Measurements from ENCODE around the gene POLL. TPM values are rescaled to one million over a fixed set of nuclear protein-coding genes. Genes with fewer than 3 reads are reported as not detected.
A peak's percentile ranks its signal among the peaks of the same experiment; 100 is the strongest.

POLL gene
- total RNA-seq, 4 donors from 2014 or later: 23.9 to 89.8 (median 29.8) TPM

GRCh38 chr10:101572785-101573184, 15.3 kb downstream of the POLL start:
- no peak for DNase-seq
- in situ Hi-C loops (cut with MboI; ENCODE audit: low pct_ligation_motif_present in 1 of 4, low pct_unique_long_range_greater_than_20kb in 1 of 4, low sequenced_read_pairs in 3 of 4): loop anchor here (25.0 kb wide), 3 partner anchors 260 to 360 kb away; no protein-coding TSS in a partner anchor
- Histone ChIP-seq H3K36me3 (no peaks in the 10 kb centered on the region), H3K4me1 (peaks cover 11 to 16% (median 14%) of the 10 kb centered on the region in 4 donors), H3K27ac (no peak overlapping the region), H3K27me3 (peaks cover 23% of the 10 kb centered on the region), H3K4me3 (no peak overlapping the region), H3K9me3 (no peaks in the 10 kb centered on the region)
- intact Hi-C loops (cut with DNase I; ENCODE audit: low total_unique reads): no loop called here
- TF ChIP-seq EP300 (IDR thresholded peaks at IDR 0.05; ENCODE audit: low read depth): no peak
- TF ChIP-seq POLR2A (IDR thresholded peaks at IDR 0.05): no peak
- no peak for TF ChIP-seq POLR2AphosphoS5 (IDR thresholded peaks at IDR 0.05)
- TF ChIP-seq, protein P1, sequence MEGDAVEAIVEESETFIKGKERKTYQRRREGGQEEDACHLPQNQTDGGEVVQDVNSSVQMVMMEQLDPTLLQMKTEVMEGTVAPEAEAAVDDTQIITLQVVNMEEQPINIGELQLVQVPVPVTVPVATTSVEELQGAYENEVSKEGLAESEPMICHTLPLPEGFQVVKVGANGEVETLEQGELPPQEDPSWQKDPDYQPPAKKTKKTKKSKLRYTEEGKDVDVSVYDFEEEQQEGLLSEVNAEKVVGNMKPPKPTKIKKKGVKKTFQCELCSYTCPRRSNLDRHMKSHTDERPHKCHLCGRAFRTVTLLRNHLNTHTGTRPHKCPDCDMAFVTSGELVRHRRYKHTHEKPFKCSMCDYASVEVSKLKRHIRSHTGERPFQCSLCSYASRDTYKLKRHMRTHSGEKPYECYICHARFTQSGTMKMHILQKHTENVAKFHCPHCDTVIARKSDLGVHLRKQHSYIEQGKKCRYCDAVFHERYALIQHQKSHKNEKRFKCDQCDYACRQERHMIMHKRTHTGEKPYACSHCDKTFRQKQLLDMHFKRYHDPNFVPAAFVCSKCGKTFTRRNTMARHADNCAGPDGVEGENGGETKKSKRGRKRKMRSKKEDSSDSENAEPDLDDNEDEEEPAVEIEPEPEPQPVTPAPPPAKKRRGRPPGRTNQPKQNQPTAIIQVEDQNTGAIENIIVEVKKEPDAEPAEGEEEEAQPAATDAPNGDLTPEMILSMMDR (IDR thresholded peaks at IDR 0.05): no peak
- 96% methylated on average over 2 of the region's 2 CpGs; no CpG with 5 or more reads in 1 of the 2 donors for WGBS, 2 donors (ENCODE audit: low coverage in 1 of 2)

DNA sequence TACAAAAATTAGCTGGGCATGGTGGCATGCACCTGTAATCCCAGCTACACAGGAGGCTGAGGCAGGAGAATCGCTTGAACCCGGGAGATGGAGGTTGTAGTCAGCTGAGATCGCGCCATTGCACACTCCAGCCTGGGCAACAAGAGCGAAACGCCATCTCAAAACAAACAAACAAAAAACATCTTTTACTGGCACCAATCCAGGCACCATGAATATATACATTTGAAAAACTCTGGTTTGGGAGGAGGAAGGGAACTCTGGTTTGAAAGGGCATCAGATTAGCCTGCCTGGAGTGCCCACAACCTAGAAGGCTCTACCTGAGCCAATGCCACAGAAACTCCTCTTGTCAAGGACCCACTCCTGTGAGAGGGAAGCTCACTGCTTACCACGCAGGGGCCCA, 15.9 kb downstream of the POLL start:
- 86 to 87% methylated on average over 3 to 7 of the region's 7 CpGs for WGBS, 2 donors (ENCODE audit: low coverage in 1 of 2)
- in situ Hi-C loops (cut with MboI; ENCODE audit: low pct_ligation_motif_present in 1 of 4, low pct_unique_long_range_greater_than_20kb in 1 of 4, low sequenced_read_pairs in 3 of 4): loop anchor here (25.0 kb wide), 3 partner anchors 260 to 360 kb away; no protein-coding TSS in a partner anchor
- H3K27ac ChIP-seq: no peak overlapping the region
- H3K4me1 ChIP-seq: peaks cover 11 to 16% (median 14%) of the 10 kb centered on the region in 4 donors
- no peak for DNase-seq
- H3K36me3 ChIP-seq: no peaks in the 10 kb centered on the region
- no peak overlapping the region for H3K4me3 ChIP-seq
- no peaks in the 10 kb centered on the region for H3K9me3 ChIP-seq
- intact Hi-C loops (cut with DNase I; ENCODE audit: low total_unique reads): no loop called here
- TF ChIP-seq EP300 (IDR thresholded peaks at IDR 0.05; ENCODE audit: low read depth) (no peak), POLR2AphosphoS5 (IDR thresholded peaks at IDR 0.05) (no peak), POLR2A (IDR thresholded peaks at IDR 0.05) (no peak)
- TF ChIP-seq, protein P1 (IDR thresholded peaks at IDR 0.05): no peak
- H3K27me3 ChIP-seq: peaks cover 30% of the 10 kb centered on the region

GRCh38 chr10:101571271-101571925, 16.7 kb downstream of the POLL start:
- in situ Hi-C loops (cut with MboI; ENCODE audit: low pct_ligation_motif_present in 1 of 4, low pct_unique_long_range_greater_than_20kb in 1 of 4, low sequenced_read_pairs in 3 of 4): loop anchor here (25.0 kb wide), 3 partner anchors 259 to 359 kb away; no protein-coding TSS in a partner anchor
- H3K36me3 ChIP-seq: no peaks in the 10 kb centered on the region
- no peak overlapping the region for H3K27ac ChIP-seq
- no peak overlapping the region for H3K4me3 ChIP-seq
- peaks cover 37% of the 10 kb centered on the region for H3K27me3 ChIP-seq
- intact Hi-C loops (cut with DNase I; ENCODE audit: low total_unique reads): no loop called here
- H3K9me3 ChIP-seq: no peaks in the 10 kb centered on the region
- peaks cover 15 to 20% (median 19%) of the 10 kb centered on the region in 4 donors for H3K4me1 ChIP-seq
- DNase-seq: no peak
- WGBS, 2 donors (ENCODE audit: low coverage in 1 of 2): 49 to 73% methylated on average over 2 to 8 of the region's 8 CpGs
- no peak for TF ChIP-seq POLR2AphosphoS5 (IDR thresholded peaks at IDR 0.05)
- no peak for TF ChIP-seq POLR2A (IDR thresholded peaks at IDR 0.05)
- TF ChIP-seq EP300 (IDR thresholded peaks at IDR 0.05; ENCODE audit: low read depth): no peak
- TF ChIP-seq, protein P1 (IDR thresholded peaks at IDR 0.05): no peak

GRCh38 chr10:101570428-101571270, 17.4 kb downstream of the POLL start:
- H3K27ac ChIP-seq: no peak overlapping the region
- H3K4me3 ChIP-seq: peak overlapping the region in 3 of 4 donors; percentile 24 to 59 (median 52)
- intact Hi-C loops (cut with DNase I; ENCODE audit: low total_unique reads): no loop called here
- no peaks in the 10 kb centered on the region for H3K9me3 ChIP-seq
- WGBS, 2 donors (ENCODE audit: low coverage in 1 of 2): 15% methylated on average over 27 of the region's 37 CpGs; no CpG with 5 or more reads in 1 of the 2 donors
- no peak for DNase-seq
- H3K4me1 ChIP-seq: peaks cover 16 to 23% (median 19%) of the 10 kb centered on the region in 4 donors
- H3K27me3 ChIP-seq: peaks cover 45% of the 10 kb centered on the region
- in situ Hi-C loops (cut with MboI; ENCODE audit: low pct_ligation_motif_present in 1 of 4, low pct_unique_long_range_greater_than_20kb in 1 of 4, low sequenced_read_pairs in 3 of 4): loop anchor here (25.0 kb wide), 3 partner anchors 258 to 358 kb away; no protein-coding TSS in a partner anchor
- TF ChIP-seq, protein P1 (IDR thresholded peaks at IDR 0.05): peak in 1 of 5 experiments; percentile 20
- TF ChIP-seq EP300 (IDR thresholded peaks at IDR 0.05; ENCODE audit: low read depth): no peak
- H3K36me3 ChIP-seq: no peaks in the 10 kb centered on the region

Data from transverse colon (tissue), 4 donors.